Measurements from ENCODE around the gene ENO2.
"Not testable (repeated sequence)": the region's sequence is repeated elsewhere in the genome, so short reads cannot be mapped to it uniquely, and the experiment has no call there.

The ENO2 gene

GRCh38 chr12:6914246-6914946 lies at the start of gene ENO2:
Gene ENO2 (plus strand): TSS chr12:6914580. CDS start chr12:6915833, 1,253 bp downstream.
- peak; percentile 90 for DNase-seq (ENCODE audit: low spot score)

- DNase-seq (ENCODE audit: low spot score) = not testable (repeated sequence)
These were observed 49.1 kb upstream of the ENO2 start for GRCh38 chr12:6865307-6865706.

DNA sequence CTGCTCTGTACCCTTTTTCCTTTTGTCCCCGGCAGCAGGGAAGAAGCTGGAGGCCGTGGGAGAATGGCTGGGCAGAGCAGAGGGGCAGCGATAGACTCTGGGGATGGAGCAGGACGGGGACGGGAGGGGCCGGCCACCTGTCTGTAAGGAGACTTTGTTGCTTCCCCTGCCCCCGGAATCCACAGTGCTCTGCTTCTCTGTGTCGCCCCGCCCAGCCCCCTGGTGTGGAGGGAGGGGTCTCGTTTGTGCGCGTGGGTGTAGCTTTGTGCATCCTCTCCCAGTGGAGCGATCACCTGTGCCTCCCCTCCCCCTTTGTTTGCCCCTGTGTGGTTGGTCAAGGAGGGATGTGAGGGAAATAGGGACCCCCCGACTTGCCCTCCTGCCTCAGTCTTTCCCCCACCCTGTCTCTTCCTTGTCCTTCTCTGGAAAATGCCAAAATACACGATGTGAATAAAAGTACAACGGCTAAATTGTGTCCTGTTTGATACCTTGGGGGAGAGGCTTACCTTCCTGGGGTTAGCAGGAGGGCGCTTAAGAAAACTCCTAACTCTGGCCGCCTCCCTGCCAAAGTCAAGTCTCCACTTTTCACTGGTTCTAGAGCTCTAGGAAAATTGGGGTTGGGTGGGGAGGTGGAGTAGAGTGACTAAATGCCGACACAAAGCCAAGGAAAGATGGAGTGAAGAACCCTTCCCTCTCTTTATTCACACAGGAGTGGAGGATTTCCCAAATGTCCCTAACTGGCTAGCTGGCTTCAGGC lies 48.0 kb upstream of the ENO2 start:
- peak; percentile 4 for DNase-seq (ENCODE audit: low spot score)

DNA sequence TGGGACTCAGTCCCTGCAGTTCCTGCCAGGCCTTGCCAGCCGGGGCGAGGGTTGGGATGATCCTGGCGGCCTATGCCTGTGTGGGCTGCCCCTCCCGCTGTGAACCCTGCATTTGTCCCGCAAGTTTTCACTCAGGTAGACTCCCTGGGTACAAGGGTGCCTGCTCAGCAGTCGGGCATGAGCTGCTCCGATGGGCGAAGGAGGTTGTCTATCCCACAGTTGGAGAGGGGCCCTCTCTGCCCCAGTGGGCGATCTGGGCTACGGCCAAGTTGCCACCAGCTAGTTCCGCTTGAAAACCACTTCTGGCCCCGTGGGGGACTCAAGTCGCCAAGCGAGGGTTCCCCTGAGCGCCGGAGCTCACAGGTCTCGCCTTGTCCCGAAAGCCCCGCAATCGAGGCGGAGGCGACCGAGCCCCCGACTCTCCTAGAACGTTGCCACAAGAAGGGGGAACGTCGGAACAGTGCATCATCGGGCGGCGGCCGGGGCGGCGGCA lies 47.4 kb upstream of the ENO2 start:
- DNase-seq (ENCODE audit: low spot score) = no peak

DNA sequence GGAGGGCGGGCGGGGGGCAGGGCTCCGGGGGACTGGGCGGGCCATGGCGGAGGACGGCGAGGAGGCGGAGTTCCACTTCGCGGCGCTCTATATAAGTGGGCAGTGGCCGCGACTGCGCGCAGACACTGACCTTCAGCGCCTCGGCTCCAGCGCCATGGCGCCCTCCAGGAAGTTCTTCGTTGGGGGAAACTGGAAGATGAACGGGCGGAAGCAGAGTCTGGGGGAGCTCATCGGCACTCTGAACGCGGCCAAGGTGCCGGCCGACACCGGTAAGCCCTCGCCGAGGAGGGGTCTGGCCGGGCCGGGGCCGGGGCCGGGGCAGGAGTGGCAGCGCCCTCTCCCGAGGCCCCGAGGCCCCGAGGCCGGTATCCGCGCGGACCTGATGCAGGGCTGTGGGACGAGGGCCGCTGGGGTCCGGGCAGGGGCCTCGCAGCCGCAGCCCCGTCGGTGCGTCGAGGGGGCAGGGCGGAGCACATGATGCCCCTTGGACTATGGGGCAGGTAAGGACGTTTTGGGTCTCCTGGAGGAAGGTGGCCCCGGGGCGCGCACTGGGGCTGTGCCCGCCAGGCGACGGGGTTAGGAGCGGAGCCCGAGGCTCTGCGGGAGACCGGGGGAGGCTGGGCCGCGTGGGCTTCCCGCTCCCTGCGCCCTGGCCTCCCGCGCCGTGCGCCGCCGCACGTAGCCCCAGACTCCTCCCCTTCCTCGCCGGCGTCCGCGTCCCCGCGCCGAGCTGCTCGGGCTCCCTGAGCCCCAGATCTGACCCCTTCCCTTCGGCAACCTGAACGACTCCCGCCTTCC lies 46.8 kb upstream of the ENO2 start, which contains the start of gene TPI1:
TPI1 (plus strand) TSS at position 119 of the 798 bp plus-strand sequence; CDS start at position 155, 36 bp downstream.
- DNase-seq (ENCODE audit: low spot score) = peak; percentile 91

DNA sequence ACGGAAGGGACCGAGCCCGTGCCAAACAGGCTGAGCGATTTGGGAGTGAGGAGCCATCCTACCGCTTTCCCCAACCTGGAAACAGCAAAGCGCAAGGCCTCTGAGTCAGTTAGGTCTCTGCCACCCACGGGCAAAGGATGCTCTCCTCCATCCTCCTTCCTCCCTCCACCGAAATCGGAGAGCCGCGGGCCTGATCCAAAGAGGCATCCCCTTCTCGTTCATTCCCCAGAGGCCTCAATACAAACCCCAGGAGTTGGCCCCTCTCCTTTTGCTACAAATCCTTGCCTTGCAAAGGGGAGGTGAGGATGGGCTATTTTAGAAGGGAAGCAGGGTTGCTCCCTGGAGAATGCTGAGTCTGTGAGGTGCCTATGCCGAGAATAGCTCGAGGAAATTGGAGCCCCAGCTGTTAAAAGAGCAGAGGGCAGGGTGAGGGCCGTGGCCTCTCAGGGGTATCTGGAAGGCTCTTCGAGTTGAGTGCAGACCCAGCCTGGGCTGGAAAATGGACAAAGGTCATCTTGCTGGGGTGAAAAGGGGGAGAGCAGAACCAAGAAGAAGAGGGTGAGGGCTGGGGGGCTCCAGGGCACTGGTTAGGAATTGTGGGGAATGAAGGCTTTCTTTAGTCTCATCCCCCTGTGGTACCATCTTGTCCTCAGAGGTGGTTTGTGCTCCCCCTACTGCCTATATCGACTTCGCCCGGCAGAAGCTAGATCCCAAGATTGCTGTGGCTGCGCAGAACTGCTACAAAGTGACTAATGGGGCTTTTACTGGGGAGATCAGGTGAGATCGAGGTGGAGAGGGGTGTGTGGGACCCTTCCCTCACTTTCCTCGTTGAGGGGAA lies 46.0 kb upstream of the ENO2 start:
- peak; percentile 24 for DNase-seq (ENCODE audit: low spot score)

- DNase-seq (ENCODE audit: low spot score) = peak; percentile 78
These were observed 45.0 kb upstream of the ENO2 start for GRCh38 chr12:6869049-6870021.

GRCh38 chr12:6870304-6870703 lies 44.1 kb upstream of the ENO2 start:
- DNase-seq (ENCODE audit: low spot score) = not testable (repeated sequence)

GRCh38 chr12:6871052-6871957 lies 43.1 kb upstream of the ENO2 start:
- DNase-seq (ENCODE audit: low spot score) = peak; percentile 5

GRCh38 chr12:6872073-6873048 lies 42.0 kb upstream of the ENO2 start:
- DNase-seq (ENCODE audit: low spot score) = peak; percentile 92

DNA sequence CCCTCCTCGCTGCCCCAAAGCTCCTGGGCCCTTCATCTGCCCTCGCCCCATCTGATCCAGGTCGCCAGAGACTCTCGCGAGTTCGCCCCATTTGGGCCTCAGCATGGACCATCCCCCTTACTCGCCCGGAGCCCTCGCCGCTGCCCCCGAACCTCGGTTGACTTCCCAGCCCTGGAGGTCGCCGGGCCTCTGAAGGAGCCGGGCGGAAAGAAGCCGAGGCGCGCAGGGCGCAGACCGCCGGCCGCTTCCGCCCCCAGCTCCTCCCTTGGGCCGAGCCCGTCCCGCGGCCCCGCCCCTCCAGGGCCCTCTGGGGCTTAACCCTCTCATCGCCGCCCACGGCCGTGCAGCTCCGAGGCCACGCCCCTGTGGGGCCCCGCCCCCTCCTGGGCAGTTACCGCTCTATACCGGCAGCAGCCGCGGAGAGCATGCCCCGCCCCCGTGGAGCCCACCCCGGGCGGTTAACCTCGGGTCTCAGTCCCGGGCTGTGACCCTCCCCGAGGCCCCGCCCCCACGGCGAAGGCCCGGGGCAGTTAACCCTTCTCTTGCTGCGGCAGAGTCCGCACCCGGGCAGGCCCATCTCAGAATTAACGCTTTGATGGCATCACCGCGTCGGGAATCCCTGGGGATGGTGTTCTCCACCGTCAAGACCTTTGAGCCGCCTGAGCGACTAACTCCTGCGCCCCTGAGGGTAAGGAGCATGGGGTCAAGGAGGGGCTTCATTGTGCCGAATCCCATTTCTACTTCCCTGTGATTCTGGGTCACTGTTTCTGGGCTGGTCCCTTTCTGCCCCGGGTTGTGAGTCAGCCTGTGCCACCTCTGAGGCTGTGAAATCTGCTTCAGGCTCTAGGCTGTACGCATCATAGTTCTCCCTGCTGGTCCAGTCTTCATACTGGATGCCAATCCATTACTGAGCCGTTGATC lies 41.0 kb upstream of the ENO2 start, which contains the start of gene SPSB2:
SPSB2 (minus strand) TSS at position 210 of the 921 bp plus-strand sequence. CDS start 402 bp downstream, outside the sequence.
- DNase-seq (ENCODE audit: low spot score) = peak; percentile 95

GRCh38 chr12:6874015-6874368 lies 40.4 kb upstream of the ENO2 start:
- DNase-seq (ENCODE audit: low spot score) = not testable (repeated sequence)

DNA sequence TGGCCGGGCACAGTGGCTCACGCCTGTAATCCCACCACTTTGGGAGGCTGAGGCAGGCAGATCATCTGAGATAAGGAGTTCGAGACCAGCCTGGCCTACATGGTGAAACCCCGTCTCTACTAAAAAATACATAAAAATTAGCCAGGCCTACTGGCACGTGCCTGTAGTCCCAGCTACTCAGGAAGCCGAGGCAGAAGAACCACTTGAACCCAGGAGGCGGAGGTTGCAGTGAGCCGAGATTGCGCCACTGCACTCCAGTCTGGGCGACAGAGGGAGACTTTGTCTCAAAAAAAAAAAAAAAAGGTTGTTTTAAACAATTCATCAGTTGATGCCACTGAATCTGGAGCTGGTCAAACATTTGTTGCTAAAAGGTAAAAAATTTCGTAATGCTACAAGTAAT lies 34.6 kb upstream of the ENO2 start:
- not testable (repeated sequence) for DNase-seq (ENCODE audit: low spot score)

- DNase-seq (ENCODE audit: low spot score) = no peak
These were observed 31.1 kb upstream of the ENO2 start for GRCh38 chr12:6883252-6883651.

- DNase-seq (ENCODE audit: low spot score) = no peak
These were observed 30.7 kb upstream of the ENO2 start for GRCh38 chr12:6883683-6884082.

DNA sequence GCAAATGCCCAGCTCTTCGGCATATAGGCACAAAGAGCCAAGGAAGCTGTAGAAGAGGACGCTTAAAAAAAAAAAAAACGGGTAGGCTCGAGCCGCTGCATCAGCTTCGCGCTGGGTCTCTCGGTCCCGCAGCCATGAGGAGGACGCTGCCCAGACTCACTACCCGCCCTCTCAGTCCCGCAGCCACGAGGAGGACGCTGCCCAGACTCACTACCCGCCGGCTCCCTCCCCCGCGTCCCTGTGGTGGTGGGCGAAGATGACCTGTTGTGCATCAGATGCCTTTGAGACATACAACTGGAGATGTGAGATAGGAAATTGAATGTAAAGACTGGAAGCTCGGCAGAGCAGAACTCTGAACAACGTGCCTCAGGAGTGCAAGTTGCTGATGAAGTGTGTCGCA lies 29.8 kb upstream of the ENO2 start:
- DNase-seq (ENCODE audit: low spot score) = no peak

Data from Ammon's horn (tissue), 1 donor.